GM12878 (cell line): ENCODE data around the gene ECM2. TPM values are rescaled to one million over a fixed set of nuclear protein-coding genes. Genes with fewer than 3 reads are reported as not detected.

Experiments
- ATAC-seq: fragments of 200-7000 bp; cut with Tn5 transposase; 3 replicates; pipeline ENCODE4 v1.9.1; 2020; ENCODE audit warnings: mild to moderate bottlenecking, moderate library complexity
- BruUV-seq: library from RNA; stranded (reverse); fragments of 400-500 nt; replicated peaks from 2 replicates; lab custom pipeline; 2021; lab: Mats Ljungman, UMichigan
- CTCF ChIA-PET: fragments of 300-600 bp; sonication (Branson Sonifier 250); formaldehyde crosslinking; extraction: SDS; loops from one replicate; lab custom pipeline; 2021; ENCODE audit warnings: inconsistent platforms; lab: Yijun Ruan, JAX
- POLR2A ChIA-PET: fragments of 350-600 bp; formaldehyde crosslinking; extraction: SDS; loops from one replicate; lab custom pipeline; 2021; ENCODE audit warnings: inconsistent platforms; lab: Charles Lee
- RAD21 ChIA-PET: fragments of 300-600 bp; sonication (Branson Sonifier 250); formaldehyde crosslinking; loops from one replicate; lab custom pipeline; 2023; ENCODE audit warnings: antibody characterized with exemption; ENCODE audit not compliant: unreplicated experiment; lab: Charles Lee
- SMC1A ChIA-PET: fragments of 300-600 bp; sonication (Branson Sonifier 250); formaldehyde crosslinking; loops from one replicate; lab custom pipeline; 2023; ENCODE audit not compliant: unreplicated experiment, uncharacterized antibody; lab: Charles Lee
- DNase-seq: peaks from one replicate; pipeline ENCODE4 v3.0.0-alpha.2; 2011; ENCODE audit warnings: low read depth, low spot score
- FAIRE-seq: peaks from 3 replicates; lab custom pipeline; 2011; peaks lifted over from hg19 to GRCh38; lab: Jason Lieb, UNC
- H2AFZ ChIP-seq: 2 replicates; pipeline ENCODE4 v1.6.0; 2011; ENCODE audit warnings: low read depth, low read length, control low read depth; ENCODE audit not compliant: control insufficient read depth
- H3K27ac ChIP-seq: 2 replicates; pipeline ENCODE4 v1.5.1; 2011; ENCODE audit warnings: control low read depth; ENCODE audit not compliant: control insufficient read depth, insufficient read depth
- H3K27me3 ChIP-seq, 2 experiments: replicated peaks in 1 of 2; 2 replicates each; pipeline versions ENCODE4 v1.6.0 to v1.6.1; 2011; ENCODE audit warnings: low read length in 1 of 2; ENCODE audit not compliant: control insufficient read depth in 2 of 2, insufficient read depth in 2 of 2
- H3K36me3 ChIP-seq, 2 experiments: 2 replicates each; pipeline ENCODE4 v1.5.1; 2011; ENCODE audit warnings: low read length in 1 of 2; ENCODE audit not compliant: control insufficient read depth in 2 of 2, insufficient read depth in 2 of 2
- H3K4me1 ChIP-seq: 2 replicates; pipeline ENCODE4 v1.6.1; 2011; ENCODE audit warnings: mild to moderate bottlenecking, low read length, moderate library complexity, mixed read lengths; ENCODE audit not compliant: control insufficient read depth, insufficient read depth
- H3K4me2 ChIP-seq: 2 replicates; pipeline ENCODE4 v1.6.0; 2011; ENCODE audit warnings: control low read depth; ENCODE audit not compliant: control insufficient read depth, insufficient read depth
- H3K4me3 ChIP-seq: fragments of 200-600 bp; sonication (generic); 2 replicates; pipeline ENCODE4 v1.5.1; 2016
- H3K79me2 ChIP-seq: 2 replicates; pipeline ENCODE4 v1.6.0; 2011; ENCODE audit warnings: low read length; ENCODE audit not compliant: control insufficient read depth, insufficient read depth
- H3K9ac ChIP-seq: 2 replicates; pipeline ENCODE4 v1.8.0; 2011; ENCODE audit warnings: low read length, control low read depth, mixed read lengths; ENCODE audit not compliant: control insufficient read depth, insufficient read depth
- H3K9me3 ChIP-seq: replicated peaks from 3 replicates; pipeline ENCODE4 v1.5.1; 2011; ENCODE audit warnings: mild to moderate bottlenecking, low read length; ENCODE audit not compliant: control insufficient read depth, insufficient read depth
- H4K20me1 ChIP-seq: 2 replicates; pipeline ENCODE4 v1.6.0; 2011; ENCODE audit not compliant: control insufficient read depth, insufficient read depth
- CTCF ChIP-seq, 3 experiments: IDR thresholded peaks in 2 of 3; conservative IDR thresholded peaks in 1 of 3; 2 replicates each; pipeline ENCODE4 v1.5.1; 2011; ENCODE audit warnings: low read depth in 3 of 3, low read length in 3 of 3, mild to moderate bottlenecking in 3 of 3, control low read depth in 2 of 3, moderate library complexity in 2 of 3, inconsistent platforms in 1 of 3, mixed read lengths in 1 of 3; ENCODE audit not compliant: control insufficient read depth in 2 of 3, insufficient read depth in 1 of 3; ENCODE audit errors: extremely low read depth in 1 of 3
- HSF1 ChIP-seq: fragments of 150-350 bp; IDR thresholded peaks from 2 replicates; pipeline ENCODE4 v1.6.1; 2014; ENCODE audit warnings: mild to moderate bottlenecking, low read depth, low read length
- SPI1 ChIP-seq: IDR thresholded peaks from 2 replicates; pipeline ENCODE4 v1.6.1; 2011; ENCODE audit warnings: low read depth, mild to moderate bottlenecking, low read length, moderate library complexity, borderline replicate concordance; ENCODE audit not compliant: insufficient read depth
- TCF3 ChIP-seq: IDR thresholded peaks from 2 replicates; pipeline ENCODE4 v1.6.1; 2012; ENCODE audit warnings: low read depth, mild to moderate bottlenecking, low read length, borderline replicate concordance; ENCODE audit not compliant: insufficient read depth
- WGBS: methylation state at CpG from one replicate; pipeline ENCODE4 v1.1.6; 2016; ENCODE audit warnings: low lambda C conversion rate; ENCODE audit not compliant: insufficient replicate concordance, insufficient coverage; ENCODE audit errors: missing lambda C conversion rate; 5-methylcytosine and 5-hydroxymethylcytosine counted together
- in situ Hi-C: fragments of 300-500 bp; cut with MboI; formaldehyde crosslinking; loops from 9 replicates; pipeline ENCODE4 v1.14.3; 2018; ENCODE audit warnings: mixed read lengths
- intact Hi-C: fragments of 100-400 bp; cut with micrococcal nuclease; formaldehyde crosslinking; loops from one replicate; pipeline ENCODE4 v1.14.2; 2022; ENCODE audit not compliant: unreplicated experiment
- polyA plus RNA-seq, 11 experiments: library from polyadenylated mRNA; depleted of rRNA in 4 of 11; unstranded in 6 of 11; stranded (reverse) in 5 of 11; fragments of >200 nt; fragmentation: Nextera tagmentation in 4 of 11; fragmentation: Illumina TruSeq in 1 of 11; extraction: Ambion mirVana in 4 of 11; extraction: Trizol in 1 of 11; gene quantifications; 1 replicate in 1 of 11; 2 replicates in 10 of 11; pipeline versions ENCODE4 v1.2.1 to v1.2.3, GENCODE V29; 2011 to 2016; ENCODE audit warnings: inconsistent platforms in 2 of 11, missing spikeins in 2 of 11, low read depth in 1 of 11
- total RNA-seq, 4 experiments: library from RNA; depleted of rRNA in 3 of 4; stranded (reverse); fragments of >200 nt in 3 of 4; fragmentation: Illumina TruSeq in 1 of 4; extraction: Trizol in 1 of 4; gene quantifications; 2 replicates each; pipeline versions ENCODE4 v1.2.1 to v1.2.3, GENCODE V29; 2013 to 2021

The ECM2 gene
- total and polyA plus RNA-seq, 10 of the 15 experiments (the other 5 are each of a cell fraction or from before 2014, with no cell fraction given) = 0.03 to 0.67 (median 0.09) TPM; not detected in 2

GRCh38 chr9:92527832-92528521, 7.8 kb downstream of the ECM2 start:
- Histone ChIP-seq H3K4me1 (no peaks in the 10 kb centered on the region), H4K20me1 (no peaks in the 10 kb centered on the region), H3K9ac (no peak overlapping the region), H3K4me2 (no peak overlapping the region), H3K27me3 (no peaks in the 10 kb centered on the region), H2AFZ (no peak overlapping the region), H3K36me3 (no peaks in the 10 kb centered on the region), H3K27ac (no peak overlapping the region), H3K9me3 (no peaks in the 10 kb centered on the region), H3K4me3 (no peak overlapping the region), H3K79me2 (no peaks in the 10 kb centered on the region)
- DNase-seq = no peak
- in situ Hi-C loops = no loop called here
- ChIA-PET POLR2A (interaction anchor here (1.2 kb wide), 1 partner anchor 119 kb away, joined by 3 read pairs; no protein-coding TSS in a partner anchor), SMC1A (no interaction called here), RAD21 (no interaction called here), CTCF (no interaction called here)
- TF ChIP-seq HSF1 (no peak), CTCF (IDR thresholded peaks at IDR 0.05 in 2 of 3, conservative IDR thresholded peaks at IDR 0.05 in 1 of 3; ENCODE audit: control insufficient read depth in 2 of 3, extremely low read depth in 1 of 3, insufficient read depth in 1 of 3, low read depth in 3 of 3, low read length in 3 of 3) (no peak), TCF3 (no peak), SPI1 (no peak)
- intact Hi-C loops = no loop called here
- ATAC-seq = no peak
- no TSS peak for BruUV-seq
- 84% methylated on average over 4 of the region's 4 CpGs for WGBS
- no peak for FAIRE-seq
